NOMO-1 (cell line): ENCODE data around the gene CENPB.

Source experiments
- DNase-seq, 2 experiments: peaks; one replicate each; lab custom pipeline; 2025; ENCODE audit not compliant: unreplicated experiment in 2 of 2; lab: John Stamatoyannopoulos, UW

CENPB gene

GRCh38 chr20:3751305-3751674, 35.2 kb downstream of the CENPB start:
- DNase-seq: no peak

- no peak for DNase-seq
Observed at GRCh38 chr20:3749689-3750531, 36.6 kb downstream of the CENPB start.

- no peak for DNase-seq
Observed at GRCh38 chr20:3749087-3749688, 37.4 kb downstream of the CENPB start.

GRCh38 chr20:3748073-3748472, 38.5 kb downstream of the CENPB start:
- DNase-seq: no peak

DNA sequence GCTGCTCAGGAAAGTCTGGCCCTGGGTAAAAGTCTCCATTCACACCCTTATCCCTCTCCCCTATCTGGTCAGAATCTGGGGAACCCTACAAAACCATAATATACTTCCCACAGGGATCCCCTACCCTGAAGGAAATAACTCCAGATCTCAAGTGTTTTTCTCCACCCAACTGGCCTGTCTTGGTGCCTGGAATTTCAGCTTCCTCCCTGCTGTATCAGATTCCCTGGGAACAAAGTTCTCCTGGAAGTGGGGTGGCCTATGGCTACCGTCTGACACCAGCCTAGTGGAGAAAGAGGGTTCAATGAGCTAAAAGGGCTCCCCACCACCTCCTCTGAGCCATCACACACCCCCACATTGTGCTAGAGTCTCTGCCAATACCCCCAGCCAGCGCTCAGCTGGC, 39.1 kb downstream of the CENPB start:
- DNase-seq: no peak

- DNase-seq: no peak
Observed at GRCh38 chr20:3745686-3746173, 40.8 kb downstream of the CENPB start.

GRCh38 chr20:3744806-3745685, 41.5 kb downstream of the CENPB start:
- DNase-seq: no peak

- no peak for DNase-seq
Observed at GRCh38 chr20:3744037-3744436, 42.5 kb downstream of the CENPB start.

GRCh38 chr20:3743251-3743650, 43.3 kb downstream of the CENPB start:
- no peak for DNase-seq

DNA sequence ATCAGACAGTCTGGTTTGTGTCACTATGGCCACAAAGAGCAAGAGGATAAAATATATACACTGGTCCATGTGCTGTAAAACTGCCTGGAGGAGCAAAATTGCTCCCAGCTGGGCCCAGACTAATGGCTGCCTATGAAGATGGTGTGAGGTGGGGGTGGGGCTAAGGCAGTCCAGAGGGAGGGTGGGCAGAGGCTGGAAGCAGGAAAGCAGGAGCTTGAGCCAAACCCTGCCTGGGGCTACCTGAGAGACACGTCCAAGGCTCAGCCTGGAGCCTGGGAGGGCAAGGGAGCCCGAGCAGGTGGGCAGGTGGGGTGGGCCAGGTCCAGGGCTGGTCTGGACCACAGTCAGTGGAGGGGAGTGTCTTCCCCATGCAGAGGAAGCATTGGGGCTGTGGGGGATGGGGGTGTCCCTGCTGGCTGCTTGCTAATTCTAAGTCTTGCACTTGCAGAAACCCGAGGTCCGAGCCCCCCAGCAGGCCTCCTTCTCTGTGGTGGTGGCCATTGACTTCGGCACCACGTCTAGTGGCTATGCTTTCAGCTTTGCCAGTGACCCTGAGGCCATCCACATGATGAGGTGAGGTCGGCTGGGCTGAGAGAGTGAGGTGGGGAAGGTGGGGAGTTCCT, 44.6 kb downstream of the CENPB start:
- no peak for DNase-seq

GRCh38 chr20:3740615-3741301, 45.8 kb downstream of the CENPB start:
- no peak for DNase-seq

- DNase-seq: no peak
Observed at GRCh38 chr20:3739926-3740451, 46.6 kb downstream of the CENPB start.

DNA sequence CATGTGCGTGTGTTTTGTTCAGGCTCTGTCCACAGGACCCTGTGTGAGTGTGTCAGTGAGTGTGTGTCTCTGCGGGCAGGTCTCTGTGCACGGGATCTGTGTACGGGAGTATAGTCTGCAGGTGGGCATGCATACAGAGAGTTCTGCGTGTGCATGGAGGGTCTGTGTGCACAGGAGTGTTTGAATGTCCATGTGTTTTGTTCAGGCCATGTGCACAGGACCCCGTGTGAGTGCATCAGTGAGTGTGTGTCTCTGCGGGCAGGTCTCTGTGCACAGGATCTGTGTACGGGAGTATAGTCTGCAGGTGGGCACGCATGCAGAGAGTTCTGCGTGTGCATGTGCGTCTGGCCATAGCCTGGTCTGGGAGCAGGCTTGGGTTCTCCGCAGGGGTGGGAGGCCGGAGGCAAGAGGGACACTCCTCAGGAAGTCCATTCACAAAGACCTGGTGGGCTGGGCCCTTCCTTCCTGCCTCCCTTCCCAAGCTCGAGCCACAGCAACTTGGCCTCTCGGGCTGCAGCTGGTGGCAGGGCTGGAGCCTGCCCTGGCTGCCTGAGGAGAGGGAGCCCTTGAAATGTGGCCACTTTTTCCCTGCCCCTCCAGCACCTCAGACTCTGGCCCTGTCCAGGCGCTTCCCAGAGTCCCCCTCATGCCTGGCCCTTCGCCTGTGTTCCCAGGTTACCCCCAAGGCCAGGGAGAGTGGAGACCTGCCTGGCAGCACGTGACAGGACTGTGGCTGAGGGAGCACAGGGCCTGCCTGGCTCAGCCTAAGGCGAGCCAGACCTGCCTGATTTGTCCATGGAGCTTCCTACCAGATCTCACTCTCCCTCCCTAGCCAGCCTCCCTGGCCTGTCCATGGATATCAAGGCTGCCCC, 47.2 kb downstream of the CENPB start:
- no peak for DNase-seq

GRCh38 chr20:3738111-3739053, 48.2 kb downstream of the CENPB start:
- no peak for DNase-seq

DNA sequence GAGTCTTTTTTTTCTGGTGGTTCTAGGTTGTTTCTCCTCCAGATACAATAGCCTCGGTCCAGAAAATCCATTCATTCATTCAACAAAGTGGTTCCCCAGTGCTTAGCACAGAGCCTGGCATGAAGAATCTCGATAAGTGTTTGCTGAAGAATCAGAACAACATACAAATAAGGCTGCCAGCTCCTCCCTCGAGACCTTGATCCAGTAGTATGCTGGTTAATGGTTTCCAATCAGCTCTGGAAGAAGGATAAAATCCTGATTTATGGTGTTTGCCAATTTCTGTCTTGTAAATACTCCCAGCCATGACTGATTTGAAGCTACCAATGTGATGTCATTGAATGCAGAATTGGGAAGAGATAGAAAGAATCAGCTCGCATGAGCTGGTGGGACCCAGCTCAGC, 50.8 kb downstream of the CENPB start:
- DNase-seq: no peak

DNA sequence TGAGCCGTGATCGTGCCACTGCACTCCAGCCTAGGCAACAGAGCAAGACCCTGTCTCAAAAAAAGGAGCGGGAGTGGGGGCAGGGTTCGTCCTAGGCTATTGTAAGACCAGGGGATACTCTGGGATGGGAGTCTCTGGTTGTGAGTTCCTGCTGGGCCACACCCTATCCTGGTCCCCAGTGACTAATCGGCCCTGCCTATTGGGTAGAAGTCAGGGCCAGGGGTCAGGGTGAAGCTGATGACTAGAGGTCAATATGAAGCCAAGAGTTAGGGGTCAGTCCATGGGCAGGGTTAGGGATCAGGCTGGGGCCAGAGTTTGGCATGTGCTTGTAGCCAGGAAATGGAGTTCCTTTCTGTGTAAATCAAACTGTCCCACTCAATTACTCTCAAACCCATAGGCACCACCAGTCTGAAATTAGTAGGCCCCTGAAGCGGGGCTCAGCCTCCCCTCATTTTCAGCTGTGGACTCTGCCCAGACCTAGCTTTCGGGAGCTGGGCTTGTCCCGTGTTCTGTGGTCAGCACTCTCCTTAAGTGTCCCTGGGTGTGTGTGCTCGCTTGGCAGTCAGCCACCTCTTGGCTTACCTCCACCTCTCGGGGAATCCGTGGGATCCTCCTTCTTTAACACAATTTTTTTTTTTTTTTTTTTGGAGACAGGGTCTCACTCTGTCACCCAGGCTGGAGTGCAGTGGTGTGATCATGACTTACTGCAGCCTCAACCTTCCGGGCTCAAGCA, 52.3 kb downstream of the CENPB start:
- no peak for DNase-seq
